Heart right ventricle (tissue), 16 donors: ENCODE results near the gene MCRS1. TPM values are rescaled to one million over a fixed set of nuclear protein-coding genes. Genes with fewer than 3 reads are reported as not detected.

Experiments
- ATAC-seq, 8 donors: fragments of 200-7000 bp; cut with Tn5 transposase; one replicate each; pipeline ENCODE4 v1.9.1; 2020; ENCODE audit warnings: mild to moderate bottlenecking in 8 of 8, moderate library complexity in 8 of 8, moderate number of reproducible peaks in 1 of 8
- DNase-seq, 2 donors: peaks; one replicate each; pipeline ENCODE4 v3.0.0-alpha.2; 2020
- H3K27ac ChIP-seq, 10 donors: fragments of 200-600 bp; sonication (generic) in 2 of 10; one replicate each; pipeline versions ENCODE4 v1.5.0 to v1.8.0; 2020 to 2022; ENCODE audit warnings: mild to moderate bottlenecking in 3 of 10
- H3K27me3 ChIP-seq, 7 donors: fragments of 200-600 bp; one replicate each; pipeline ENCODE4 v1.8.0; 2021 to 2022; ENCODE audit warnings: mild to moderate bottlenecking in 2 of 7
- H3K36me3 ChIP-seq, 9 donors: fragments of 200-600 bp; sonication (generic) in 1 of 9; one replicate each; pipeline versions ENCODE4 v1.5.0 to v1.8.0; 2020 to 2022; ENCODE audit warnings: mild to moderate bottlenecking in 2 of 9
- H3K4me1 ChIP-seq, 9 donors: fragments of 200-600 bp; sonication (generic) in 1 of 9; one replicate each; pipeline versions ENCODE4 v1.5.0 to v1.8.0; 2020 to 2022; ENCODE audit warnings: mild to moderate bottlenecking in 4 of 9
- H3K4me3 ChIP-seq, 10 donors: fragments of 200-600 bp; sonication (generic) in 2 of 10; one replicate each; pipeline versions ENCODE4 v1.5.0 to v1.8.0; 2020 to 2022; ENCODE audit warnings: mild to moderate bottlenecking in 7 of 10, moderate library complexity in 2 of 10
- H3K9me3 ChIP-seq, 11 donors: fragments of 200-600 bp in 10 of 11; sonication (generic) in 2 of 11; one replicate each; pipeline versions ENCODE4 v1.5.0 to v1.8.0; 2013 to 2022; ENCODE audit warnings: mild to moderate bottlenecking in 2 of 11, control low read depth in 1 of 11, moderate library complexity in 1 of 11
- WGBS, 2 donors: extraction: QIAGEN DNeasy Blood & Tissue Kit; methylation state at CpG; one replicate each; pipeline ENCODE4 v1.1.7; 2013; ENCODE audit warnings: inconsistent platforms in 1 of 2; 5-methylcytosine and 5-hydroxymethylcytosine counted together
- intact Hi-C, 10 donors: fragments of 100-400 bp; cut with DNase I; formaldehyde crosslinking; loops; one replicate each; pipeline versions ENCODE4 v1.11.1 to v1.14.2; 2022
- polyA plus RNA-seq, 2 donors: library from polyadenylated mRNA; stranded (reverse); fragments of 200-250 nt; gene quantifications; one replicate each; pipeline ENCODE4 v1.2.3, GENCODE V29; 2013
- total RNA-seq, 10 donors: library from RNA; stranded (reverse); fragmentation: NEBNext Ultra II Directional in 3 of 10; extraction: Animal tissue kit (Norgen Biotek cat#: 25700) in 3 of 10; gene quantifications; one replicate each; pipeline versions ENCODE4 v1.2.1 to v1.2.4, GENCODE V29; 2021 to 2023
- TF ChIP-seq, protein P1 (sequence below), 9 donors: fragments of 200-600 bp; sonication (generic) in 2 of 9; IDR thresholded peaks; one replicate each; pipeline versions ENCODE4 v1.5.0 to v1.8.0; 2021 to 2022; ENCODE audit warnings: antibody characterized with exemption in 9 of 9, mild to moderate bottlenecking in 5 of 9, moderate library complexity in 1 of 9
- donor health status: Arrhythmogenic right ventricular cardiomyopathy.
- donor health status: ischemic (EF 13 %, LVEDD 7.1; RV severe dilation, severe dysfunction).
- donor health status: healthy with polysubstance abuse.
- donor health status: DM: no; HTN: yes; CAD: no.
- donor health status: DM: no; HTN: no; CAD: no.
- donor health status: ischemic (EF 25% LVEDD 6.9; RV normal size, moderate dysfunction).
- donor health status: ischemic (EF 25% LVEDD 5.7; RV mildly dilated, moderate dysfunction).
- donor health status: healthy.
- donor health status: DM: yes; HTN: yes; CAD: no.
- donor health status: Ischemic cardiomyopathy.
- donor health status: ischemic (EF 35%, LVEDD 5.7; RV mildly dilated, moderate dysfunction).
- donor health status: nonischemic (EF 11% LVEDD 7.7; RV severe dilation, severe dysfunction).
- donor health status: DM: yes; HTN: yes; CAD: no.
- donor health status: PGD.
- donor health status: ischemic (EF 29% LVEDD 5.4; RV normal size, mild dysfunction).
- donor health status: nonischemic (EF 23%, LVEDD 6.1; RV moderate dilation, normal function).

The MCRS1 gene
- total and polyA plus RNA-seq, 12 donors, result 72.6 to 118 (median 82.2) TPM

DNA sequence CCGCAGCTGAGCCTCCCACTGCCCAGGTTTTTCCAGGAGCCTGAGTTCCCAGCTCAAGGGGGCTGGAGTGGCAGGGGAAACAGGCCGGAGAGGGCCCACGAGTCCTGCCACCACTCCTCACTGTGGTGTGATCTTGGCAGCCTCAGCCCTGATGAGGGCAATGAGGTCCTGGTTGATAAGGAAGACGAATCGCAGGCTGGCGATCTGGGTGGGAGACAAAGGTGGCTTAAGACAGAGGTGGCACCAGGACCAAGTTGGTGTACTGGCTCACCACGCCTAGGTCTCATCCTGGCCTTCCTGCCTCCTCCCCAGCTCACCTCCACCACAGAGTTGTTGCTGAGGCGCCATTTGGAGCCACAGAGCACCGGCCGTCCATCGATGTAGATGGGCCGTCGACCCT is 9.4 kb downstream of the MCRS1 start:
- H3K9me3 ChIP-seq, result no peaks in the 10 kb centered on the region
- H3K27ac ChIP-seq, result peak overlapping the region in 2 of 10 donors; percentile 13 to 21
- H3K36me3 ChIP-seq, result peaks cover 4 to 79% (median 55%) of the 10 kb centered on the region in 9 donors
- no peak overlapping the region for H3K4me3 ChIP-seq
- H3K4me1 ChIP-seq, result peaks cover 0 to 2% (median 0%) of the 10 kb centered on the region in 9 donors
- DNase-seq, result no peak
- no peak for ATAC-seq
- no peaks in the 10 kb centered on the region for H3K27me3 ChIP-seq
- TF ChIP-seq, protein P1, sequence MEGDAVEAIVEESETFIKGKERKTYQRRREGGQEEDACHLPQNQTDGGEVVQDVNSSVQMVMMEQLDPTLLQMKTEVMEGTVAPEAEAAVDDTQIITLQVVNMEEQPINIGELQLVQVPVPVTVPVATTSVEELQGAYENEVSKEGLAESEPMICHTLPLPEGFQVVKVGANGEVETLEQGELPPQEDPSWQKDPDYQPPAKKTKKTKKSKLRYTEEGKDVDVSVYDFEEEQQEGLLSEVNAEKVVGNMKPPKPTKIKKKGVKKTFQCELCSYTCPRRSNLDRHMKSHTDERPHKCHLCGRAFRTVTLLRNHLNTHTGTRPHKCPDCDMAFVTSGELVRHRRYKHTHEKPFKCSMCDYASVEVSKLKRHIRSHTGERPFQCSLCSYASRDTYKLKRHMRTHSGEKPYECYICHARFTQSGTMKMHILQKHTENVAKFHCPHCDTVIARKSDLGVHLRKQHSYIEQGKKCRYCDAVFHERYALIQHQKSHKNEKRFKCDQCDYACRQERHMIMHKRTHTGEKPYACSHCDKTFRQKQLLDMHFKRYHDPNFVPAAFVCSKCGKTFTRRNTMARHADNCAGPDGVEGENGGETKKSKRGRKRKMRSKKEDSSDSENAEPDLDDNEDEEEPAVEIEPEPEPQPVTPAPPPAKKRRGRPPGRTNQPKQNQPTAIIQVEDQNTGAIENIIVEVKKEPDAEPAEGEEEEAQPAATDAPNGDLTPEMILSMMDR (IDR thresholded peaks at IDR 0.05), result no peak
- intact Hi-C loops, result no loop called here
- WGBS, 2 donors, result 76 to 83% methylated on average over 13 of the region's 13 CpGs

DNA sequence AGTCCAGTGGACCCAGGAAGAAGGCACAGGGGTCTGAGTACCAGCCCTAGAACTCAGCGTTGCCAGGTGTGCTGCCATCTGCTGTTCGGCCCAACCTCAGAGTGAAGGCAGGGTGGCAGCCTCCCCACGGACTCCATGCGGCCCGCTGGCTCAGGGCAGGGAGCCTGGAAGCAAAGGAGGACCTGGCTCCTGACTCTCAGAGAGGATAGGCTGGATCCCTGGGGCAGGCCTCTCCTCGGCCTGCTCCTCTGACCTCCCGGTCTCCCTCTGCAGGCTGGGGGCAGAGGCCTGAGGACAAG is 10.1 kb downstream of the MCRS1 start:
- Histone ChIP-seq H3K9me3 (no peaks in the 10 kb centered on the region), H3K36me3 (peaks cover 4 to 73% (median 48%) of the 10 kb centered on the region in 9 donors), H3K27ac (peak overlapping the region in 3 of 10 donors; percentile 13 to 22 (median 21)), H3K4me3 (no peak overlapping the region), H3K27me3 (no peaks in the 10 kb centered on the region), H3K4me1 (peaks cover 0 to 5% (median 0%) of the 10 kb centered on the region in 9 donors)
- intact Hi-C loops, result no loop called here
- 69 to 74% methylated on average over 7 of the region's 7 CpGs for WGBS, 2 donors
- peak; percentile 9 to 49 (median 28) for ATAC-seq
- TF ChIP-seq, protein P1 (IDR thresholded peaks at IDR 0.05), result peak in 6 of 9 donors; percentile 9 to 44 (median 29)
- DNase-seq, result no peak

DNA sequence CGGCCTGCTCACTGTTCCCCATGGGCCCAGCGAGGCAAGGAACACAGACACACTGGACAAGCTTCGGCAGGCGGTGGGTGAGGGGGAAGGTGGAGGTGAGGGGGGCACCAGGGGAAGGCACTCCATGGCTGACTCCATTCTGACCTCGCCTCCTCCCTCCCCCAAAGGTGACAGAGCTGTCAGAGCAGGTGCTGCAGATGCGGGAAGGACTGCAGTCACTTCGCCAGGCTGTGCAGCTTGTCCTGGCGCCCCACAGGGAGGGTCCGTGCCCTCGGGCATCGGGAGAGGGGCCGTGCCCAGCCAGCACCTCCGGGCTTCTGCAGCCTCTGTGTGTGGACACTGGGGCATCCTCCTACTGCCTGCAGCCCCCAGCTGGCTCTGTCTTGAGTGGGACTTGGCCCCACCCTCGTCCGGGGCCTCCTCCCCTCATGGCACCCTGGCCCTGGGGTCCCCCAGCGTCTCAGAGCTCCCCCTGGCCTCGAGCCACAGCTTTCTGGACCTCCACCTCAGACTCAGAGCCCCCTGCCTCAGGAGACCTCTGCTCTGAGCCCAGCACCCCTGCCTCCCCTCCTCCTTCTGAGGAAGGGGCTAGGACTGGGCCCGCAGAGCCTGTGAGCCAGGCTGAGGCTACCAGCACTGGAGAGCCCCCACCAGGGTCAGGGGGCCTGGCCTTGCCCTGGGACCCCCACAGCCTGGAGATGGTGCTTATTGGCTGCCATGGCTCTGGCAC is 10.6 kb downstream of the MCRS1 start:
- TF ChIP-seq, protein P1 (IDR thresholded peaks at IDR 0.05), result no peak
- Histone ChIP-seq H3K4me1 (peaks cover 0 to 10% (median 2%) of the 10 kb centered on the region in 9 donors), H3K27me3 (no peaks in the 10 kb centered on the region), H3K4me3 (no peak overlapping the region), H3K9me3 (no peaks in the 10 kb centered on the region), H3K27ac (peak overlapping the region in 3 of 10 donors; percentile 13 to 22 (median 21)), H3K36me3 (peaks cover 2 to 67% (median 43%) of the 10 kb centered on the region in 9 donors)
- ATAC-seq (peak in 1 of 8 donors; percentile 9), DNase-seq (no peak)
- WGBS, 2 donors, result 85 to 87% methylated on average over 18 of the region's 18 CpGs
- intact Hi-C loops, result no loop called here

DNA sequence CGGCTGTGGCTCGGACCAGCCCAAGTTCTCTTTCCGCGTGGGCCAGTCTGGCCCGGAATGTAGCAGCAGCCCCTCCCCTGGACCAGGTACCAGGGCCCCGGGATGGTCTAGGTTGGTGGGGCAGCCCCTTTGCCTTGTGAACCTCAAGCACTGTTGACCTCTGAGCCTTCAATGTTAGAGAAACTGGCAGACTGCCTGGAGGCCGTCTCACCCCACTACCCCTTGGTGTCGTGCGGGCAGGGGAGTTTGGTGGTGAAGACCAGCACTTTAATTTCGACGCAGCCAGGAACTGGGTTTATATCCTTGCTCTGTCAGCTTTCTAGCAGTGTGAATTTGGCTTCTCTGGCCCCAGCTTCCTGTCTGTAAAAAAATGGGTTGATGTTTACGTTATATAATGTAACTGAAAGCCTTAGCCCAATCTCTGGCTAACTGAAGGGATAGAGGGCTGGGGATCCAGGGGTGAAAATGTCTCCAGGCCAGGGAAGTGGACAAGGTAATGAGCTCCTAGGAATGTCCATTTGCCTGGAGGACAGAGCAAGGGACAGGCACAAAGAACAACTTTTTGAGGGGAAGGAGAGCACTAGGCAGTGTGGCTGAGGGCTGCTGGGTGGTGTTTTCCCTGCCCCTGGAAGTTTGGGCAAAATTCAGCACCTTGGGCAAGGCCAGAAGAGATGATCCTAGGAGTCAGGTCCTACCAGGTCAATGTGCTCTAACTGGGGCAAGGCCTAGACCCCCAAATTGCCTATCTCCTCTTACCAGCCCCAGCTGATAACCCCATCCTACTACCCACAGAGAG is 11.4 kb downstream of the MCRS1 start:
- no peak overlapping the region for H3K27ac ChIP-seq
- intact Hi-C loops, result no loop called here
- no peaks in the 10 kb centered on the region for H3K27me3 ChIP-seq
- no peaks in the 10 kb centered on the region for H3K9me3 ChIP-seq
- no peak overlapping the region for H3K4me3 ChIP-seq
- H3K4me1 ChIP-seq, result peaks cover 0 to 17% (median 8%) of the 10 kb centered on the region in 9 donors
- TF ChIP-seq, protein P1 (IDR thresholded peaks at IDR 0.05), result no peak
- WGBS, 2 donors, result 71 to 78% methylated on average over 12 of the region's 12 CpGs
- peaks cover 0 to 60% (median 35%) of the 10 kb centered on the region in 9 donors for H3K36me3 ChIP-seq
- DNase-seq, result no peak
- no peak for ATAC-seq
